AG09309 (cell line): Measurements from ENCODE around the gene C20orf144.
A peak's percentile ranks its signal among the peaks of the same experiment; 100 is the strongest.
"Not testable (repeated sequence)": the region's sequence is repeated elsewhere in the genome, so short reads cannot be mapped to it uniquely, and the experiment has no call there.

Experiments
- DNase-seq: peaks from one replicate; pipeline ENCODE4 v3.0.0-alpha.2; 2010; ENCODE audit warnings: low read depth
- H3K4me3 ChIP-seq: 2 replicates; pipeline ENCODE4 v1.5.1; 2011; ENCODE audit warnings: mild to moderate bottlenecking, low read depth, low read length, moderate library complexity; ENCODE audit not compliant: control insufficient read depth
- TF ChIP-seq, protein P1 (sequence below): IDR thresholded peaks from 2 replicates; pipeline ENCODE4 v1.5.1; 2011; ENCODE audit warnings: mild to moderate bottlenecking, low read depth, low read length, inconsistent platforms; ENCODE audit not compliant: insufficient read depth, control insufficient read depth; ENCODE audit errors: missing control alignments

Gene C20orf144

DNA sequence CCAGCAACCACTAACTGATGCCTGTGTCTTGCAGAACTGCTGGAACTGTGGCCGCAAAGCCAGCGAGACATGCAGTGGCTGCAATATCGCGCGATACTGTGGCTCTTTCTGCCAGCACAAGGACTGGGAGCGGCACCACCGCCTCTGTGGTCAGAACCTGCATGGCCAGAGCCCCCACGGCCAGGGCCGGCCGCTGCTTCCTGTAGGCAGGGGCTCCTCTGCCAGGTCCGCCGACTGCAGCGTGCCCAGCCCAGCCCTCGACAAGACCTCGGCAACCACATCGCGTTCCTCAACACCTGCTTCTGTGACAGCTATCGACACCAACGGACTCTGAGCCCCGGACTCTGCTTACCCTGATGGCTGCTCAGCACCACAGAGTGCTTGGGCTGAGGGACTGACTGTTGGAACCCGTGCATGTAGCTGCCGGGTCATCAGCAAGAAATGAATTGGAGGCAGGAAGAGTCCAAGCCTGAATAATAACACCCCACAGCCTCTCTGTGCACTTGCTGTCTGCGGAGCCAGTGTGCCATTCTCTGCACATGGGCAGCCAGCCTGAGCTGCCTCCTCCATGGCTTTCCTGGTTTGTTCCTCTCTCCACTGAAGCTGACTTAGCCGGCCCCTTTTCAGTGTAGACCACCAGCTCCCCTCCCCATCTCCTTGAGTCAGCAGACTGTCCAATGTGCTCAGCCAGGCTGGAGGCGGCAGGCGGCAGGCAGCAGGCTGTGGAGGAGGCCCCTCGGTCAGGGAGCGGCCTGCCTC is 17.6 kb upstream of the C20orf144 start:
- DNase-seq = no peak
- TF ChIP-seq, protein P1, sequence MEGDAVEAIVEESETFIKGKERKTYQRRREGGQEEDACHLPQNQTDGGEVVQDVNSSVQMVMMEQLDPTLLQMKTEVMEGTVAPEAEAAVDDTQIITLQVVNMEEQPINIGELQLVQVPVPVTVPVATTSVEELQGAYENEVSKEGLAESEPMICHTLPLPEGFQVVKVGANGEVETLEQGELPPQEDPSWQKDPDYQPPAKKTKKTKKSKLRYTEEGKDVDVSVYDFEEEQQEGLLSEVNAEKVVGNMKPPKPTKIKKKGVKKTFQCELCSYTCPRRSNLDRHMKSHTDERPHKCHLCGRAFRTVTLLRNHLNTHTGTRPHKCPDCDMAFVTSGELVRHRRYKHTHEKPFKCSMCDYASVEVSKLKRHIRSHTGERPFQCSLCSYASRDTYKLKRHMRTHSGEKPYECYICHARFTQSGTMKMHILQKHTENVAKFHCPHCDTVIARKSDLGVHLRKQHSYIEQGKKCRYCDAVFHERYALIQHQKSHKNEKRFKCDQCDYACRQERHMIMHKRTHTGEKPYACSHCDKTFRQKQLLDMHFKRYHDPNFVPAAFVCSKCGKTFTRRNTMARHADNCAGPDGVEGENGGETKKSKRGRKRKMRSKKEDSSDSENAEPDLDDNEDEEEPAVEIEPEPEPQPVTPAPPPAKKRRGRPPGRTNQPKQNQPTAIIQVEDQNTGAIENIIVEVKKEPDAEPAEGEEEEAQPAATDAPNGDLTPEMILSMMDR = no peak
- no peak overlapping the region for H3K4me3 ChIP-seq

DNA sequence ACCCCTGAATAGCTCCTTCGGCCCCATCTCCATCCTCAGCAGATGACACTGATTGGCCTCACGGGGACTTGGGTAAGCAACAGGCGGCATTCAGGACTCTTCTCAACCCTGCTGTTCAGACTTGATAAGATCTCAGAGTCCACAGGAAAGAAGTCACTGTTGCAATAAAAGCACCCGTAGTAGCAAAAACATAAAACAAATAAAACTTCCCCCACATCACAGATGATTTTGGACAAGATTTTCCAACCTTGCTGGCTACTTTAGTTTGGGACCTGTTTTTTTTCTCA is 17.1 kb upstream of the C20orf144 start:
- TF ChIP-seq, protein P1 = no peak
- no peak overlapping the region for H3K4me3 ChIP-seq
- no peak for DNase-seq

DNA sequence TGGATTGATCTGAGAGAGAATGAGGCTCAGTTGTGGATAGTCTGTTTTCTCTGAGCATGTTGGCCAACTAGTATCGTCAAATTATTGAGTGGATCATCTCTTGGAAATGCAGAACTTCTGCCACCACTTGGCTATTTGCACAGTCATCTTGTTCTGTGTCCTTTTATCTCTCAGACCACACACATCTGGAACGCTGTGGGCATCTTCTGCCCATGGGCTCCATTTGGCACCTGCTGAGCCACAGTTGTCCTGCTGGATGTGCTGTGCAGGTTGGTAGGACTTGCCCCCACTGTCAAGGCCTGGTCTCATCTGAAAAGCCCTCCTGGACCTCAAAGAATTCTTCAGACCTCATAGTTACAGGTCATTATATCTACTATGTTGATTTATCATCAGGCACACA is 16.7 kb upstream of the C20orf144 start:
- no peak for DNase-seq
- no peak overlapping the region for H3K4me3 ChIP-seq
- TF ChIP-seq, protein P1 = no peak

DNA sequence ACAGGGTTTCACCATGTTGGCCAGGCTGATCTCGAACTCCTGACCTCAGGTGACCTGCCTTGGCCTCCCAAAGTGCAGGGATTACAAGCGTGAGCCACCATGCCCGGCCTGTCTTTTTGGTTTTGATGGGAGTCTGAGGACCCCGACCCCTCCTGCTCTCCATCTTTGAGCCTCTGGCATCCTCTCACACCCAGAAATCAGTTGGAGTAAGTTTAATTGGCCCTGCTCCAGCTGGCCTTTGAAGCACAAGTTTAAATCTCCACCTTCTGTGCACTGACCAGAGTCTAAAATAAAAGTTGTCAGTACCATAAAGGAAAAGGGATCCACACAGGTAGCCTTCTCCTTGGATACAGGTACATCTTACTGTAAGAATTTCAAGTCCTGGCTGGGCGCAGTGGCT is 15.9 kb upstream of the C20orf144 start:
- no peak overlapping the region for H3K4me3 ChIP-seq
- no peak for DNase-seq
- TF ChIP-seq, protein P1 = no peak

DNA sequence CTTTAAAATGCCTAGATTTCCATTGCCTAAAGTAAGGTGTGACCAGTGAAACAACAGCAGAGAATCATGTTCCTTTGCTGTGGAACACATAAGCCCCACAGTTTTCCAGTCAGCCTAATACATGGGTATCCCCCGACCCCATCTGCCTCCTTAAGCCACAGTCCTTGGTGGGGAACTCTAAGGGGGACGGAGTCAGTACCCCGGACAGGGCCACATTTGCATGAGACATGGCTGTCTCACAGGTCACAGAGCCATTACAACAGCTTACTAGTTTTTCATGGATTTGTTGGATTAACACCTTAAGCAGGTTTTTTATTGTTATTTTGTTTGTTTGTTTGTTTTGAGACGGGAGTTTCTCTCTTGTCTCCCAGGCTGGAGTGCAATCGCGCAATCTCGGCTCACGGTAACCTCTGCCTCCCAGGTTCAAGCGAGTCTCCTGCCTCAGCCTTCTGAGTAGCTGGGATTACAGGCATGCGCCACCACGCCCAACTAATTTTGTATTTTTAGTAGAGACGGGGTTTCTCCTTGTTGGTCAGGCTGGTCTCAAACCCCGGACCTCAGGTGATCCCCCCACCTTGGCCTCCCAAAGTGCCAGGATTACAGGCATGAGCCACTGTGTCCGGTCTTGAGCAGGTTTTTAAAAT is 15.0 kb upstream of the C20orf144 start:
- not testable (repeated sequence) for DNase-seq, H3K4me3 ChIP-seq

DNA sequence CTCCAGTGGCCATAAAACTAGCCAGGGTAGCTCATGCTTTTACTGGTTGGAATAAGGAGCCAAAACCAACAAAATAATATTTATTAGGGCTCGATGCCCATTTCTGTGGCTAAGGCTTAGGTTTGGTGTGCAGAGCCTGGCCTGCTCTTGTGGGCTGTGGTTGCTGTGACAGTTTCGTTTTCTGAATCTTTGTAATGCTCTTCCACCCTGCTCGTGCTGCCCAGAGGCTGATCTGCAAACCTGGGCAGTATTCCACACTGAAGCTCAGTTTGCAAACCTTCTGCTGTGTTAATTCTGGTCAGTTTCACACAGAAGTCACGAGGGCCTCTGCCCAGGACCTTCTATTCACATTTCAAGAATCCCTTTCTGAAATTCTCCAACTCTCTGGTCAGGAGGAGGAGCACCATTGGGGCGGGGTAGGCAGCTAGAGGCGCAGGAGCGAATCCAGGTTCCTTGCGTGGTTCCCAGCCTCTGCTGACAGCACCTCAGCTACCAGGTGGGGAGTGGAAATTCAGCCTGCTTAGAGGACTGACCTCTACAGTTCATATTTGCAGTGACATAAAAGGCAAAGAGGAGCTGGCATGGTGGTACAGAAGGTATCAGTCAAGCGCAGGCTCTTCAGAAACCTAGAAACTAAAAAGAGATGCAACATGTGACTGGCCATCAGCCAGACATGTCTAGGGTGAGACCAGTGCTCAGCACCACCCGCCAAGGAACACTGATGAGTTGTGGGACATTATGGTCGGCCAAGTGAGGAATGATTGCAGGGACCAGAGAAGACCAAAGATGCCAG is 14.3 kb upstream of the C20orf144 start:
- TF ChIP-seq, protein P1 = no peak
- no peak overlapping the region for H3K4me3 ChIP-seq
- DNase-seq = peak; percentile 68
